ENCODE data around the gene MPP3.

MPP3 gene

GRCh38 chr17:43780135-43780534, 52.8 kb downstream of the MPP3 start, which contains the start of gene CFAP97D1:
Gene CFAP97D1 (plus strand): TSS chr17:43780435. CDS start chr17:43780463, 28 bp downstream.
- DNase-seq (ENCODE audit: low read depth) = no peak
- in situ Hi-C loops (cut with HindIII; ENCODE audit: low sequenced_read_pairs) = no loop called here
- TF ChIP-seq CTCF (IDR thresholded peaks at IDR 0.05; ENCODE audit: low read depth, low read length, missing control alignments) = no peak
- H3K4me3 ChIP-seq (ENCODE audit: low read depth, low read length) = peak within 1 kb of the TSS; percentile 87

- peak overlapping the region; percentile 87 for H3K4me3 ChIP-seq (ENCODE audit: low read depth, low read length)
- peak; percentile 22 for TF ChIP-seq CTCF (IDR thresholded peaks at IDR 0.05; ENCODE audit: low read depth, low read length, missing control alignments)
- no peak for DNase-seq (ENCODE audit: low read depth)
- in situ Hi-C loops (cut with HindIII; ENCODE audit: low sequenced_read_pairs) = no loop called here
Measured at GRCh38 chr17:43779145-43780125, 53.5 kb downstream of the MPP3 start.

- H3K4me3 ChIP-seq (ENCODE audit: low read depth, low read length) = peak within 1 kb of the TSS; percentile 87
- peak; percentile 81 for DNase-seq (ENCODE audit: low read depth)
- no peak for TF ChIP-seq CTCF (IDR thresholded peaks at IDR 0.05; ENCODE audit: low read depth, low read length, missing control alignments)
- in situ Hi-C loops (cut with HindIII; ENCODE audit: low sequenced_read_pairs) = no loop called here
Measured at GRCh38 chr17:43778337-43779144, 54.4 kb downstream of the MPP3 start, which contains the start of gene DUSP3. Gene DUSP3 (minus strand): TSS chr17:43778977. CDS start chr17:43778924, 53 bp downstream.

- no peak for TF ChIP-seq CTCF (IDR thresholded peaks at IDR 0.05; ENCODE audit: low read depth, low read length, missing control alignments)
- DNase-seq (ENCODE audit: low read depth) = no peak
Measured at GRCh38 chr17:43774304-43775250, 58.4 kb downstream of the MPP3 start.

GRCh38 chr17:43772877-43773648, 59.9 kb downstream of the MPP3 start:
- no peak for TF ChIP-seq CTCF (IDR thresholded peaks at IDR 0.05; ENCODE audit: low read depth, low read length, missing control alignments)
- in situ Hi-C loops (cut with HindIII; ENCODE audit: low sequenced_read_pairs) = no loop called here
- no peak for DNase-seq (ENCODE audit: low read depth)
- no peak overlapping the region for H3K4me3 ChIP-seq (ENCODE audit: low read depth, low read length)

More at GRCh38 chr17:43774304-43775250, 58.4 kb downstream of the MPP3 start:
- in situ Hi-C loops (cut with HindIII; ENCODE audit: low sequenced_read_pairs) = no loop called here
- H3K4me3 ChIP-seq (ENCODE audit: low read depth, low read length) = no peak overlapping the region

Data from astrocyte of the cerebellum (primary cell).